ENCODE measurements around the gene SLC6A6. TPM values are rescaled to one million over a fixed set of nuclear protein-coding genes. Genes with fewer than 3 reads are reported as not detected.

The SLC6A6 gene
- total RNA-seq, 1 donor from 2014 or later: 24.2 TPM

GRCh38 chr3:14423197-14423743 lies 20.9 kb downstream of the SLC6A6 start:
- Histone ChIP-seq H3K4me3 (ENCODE audit: insufficient read depth, low read depth, low read length) (no peak overlapping the region), H4K20me1 (ENCODE audit: insufficient read depth, low read length) (peaks cover 53% of the 10 kb centered on the region), H3K27ac (ENCODE audit: low read depth, low read length) (no peak overlapping the region), H3K79me2 (ENCODE audit: insufficient read depth, low read length) (peaks cover 4% of the 10 kb centered on the region), H3K27me3 (ENCODE audit: insufficient read depth, low read length) (no peaks in the 10 kb centered on the region), H3K4me2 (ENCODE audit: low read length) (no peak overlapping the region), H3K36me3 (ENCODE audit: insufficient read depth, low read length) (no peaks in the 10 kb centered on the region), H2AFZ (ENCODE audit: low read depth, low read length) (no peak overlapping the region), H3K9ac (ENCODE audit: low read length) (no peak overlapping the region), H3K4me1 (ENCODE audit: insufficient read depth, low read length) (peaks cover 23% of the 10 kb centered on the region), H3K9me3 (ENCODE audit: insufficient read depth, low read depth, low read length) (no peaks in the 10 kb centered on the region)
- Mint-ChIP-seq H3K27ac (ENCODE audit: unreplicated experiment) (no peak overlapping the region), H3K36me3 (ENCODE audit: low read depth, unreplicated experiment) (peaks cover 4% of the 10 kb centered on the region), H3K4me3 (ENCODE audit: unreplicated experiment) (no peak overlapping the region), H3K9me3 (ENCODE audit: unreplicated experiment) (no peaks in the 10 kb centered on the region), H3K27me3 (ENCODE audit: low read depth, unreplicated experiment) (no peaks in the 10 kb centered on the region), H3K4me1 (ENCODE audit: low read depth, unreplicated experiment) (peaks cover 31% of the 10 kb centered on the region)
- no peak for FAIRE-seq
- TF ChIP-seq CTCF (IDR thresholded peaks at IDR 0.05; ENCODE audit: insufficient read depth, low read depth, low read length) (no peak), EZH2 (IDR thresholded peaks at IDR 0.05; ENCODE audit: insufficient read depth, low read length) (no peak)
- no peak for DNase-seq (ENCODE audit: low read depth)

- no peaks in the 10 kb centered on the region for H3K36me3 ChIP-seq (ENCODE audit: insufficient read depth, low read length)
- DNase-seq (ENCODE audit: low read depth) (no peak), FAIRE-seq (no peak)
- H3K4me3 Mint-ChIP-seq (ENCODE audit: unreplicated experiment): no peak overlapping the region
- H3K9me3 Mint-ChIP-seq (ENCODE audit: unreplicated experiment): no peaks in the 10 kb centered on the region
- H3K4me3 ChIP-seq (ENCODE audit: insufficient read depth, low read depth, low read length): no peak overlapping the region
- no peak overlapping the region for H2AFZ ChIP-seq (ENCODE audit: low read depth, low read length)
- H4K20me1 ChIP-seq (ENCODE audit: insufficient read depth, low read length): peaks cover 56% of the 10 kb centered on the region
- no peak overlapping the region for H3K9ac ChIP-seq (ENCODE audit: low read length)
- H3K27me3 Mint-ChIP-seq (ENCODE audit: low read depth, unreplicated experiment): no peaks in the 10 kb centered on the region
- peak overlapping the region; percentile 74 for H3K4me2 ChIP-seq (ENCODE audit: low read length)
- H3K27ac Mint-ChIP-seq (ENCODE audit: unreplicated experiment): peak overlapping the region; percentile 58
- H3K4me1 Mint-ChIP-seq (ENCODE audit: low read depth, unreplicated experiment): peaks cover 27% of the 10 kb centered on the region
- H3K9me3 ChIP-seq (ENCODE audit: insufficient read depth, low read depth, low read length): no peaks in the 10 kb centered on the region
- H3K27me3 ChIP-seq (ENCODE audit: insufficient read depth, low read length): no peaks in the 10 kb centered on the region
- H3K36me3 Mint-ChIP-seq (ENCODE audit: low read depth, unreplicated experiment): peaks cover 2% of the 10 kb centered on the region
- TF ChIP-seq EZH2 (IDR thresholded peaks at IDR 0.05; ENCODE audit: insufficient read depth, low read length) (no peak), CTCF (IDR thresholded peaks at IDR 0.05; ENCODE audit: insufficient read depth, low read depth, low read length) (no peak)
- peaks cover 23% of the 10 kb centered on the region for H3K4me1 ChIP-seq (ENCODE audit: insufficient read depth, low read length)
- no peak overlapping the region for H3K27ac ChIP-seq (ENCODE audit: low read depth, low read length)
- peaks cover 4% of the 10 kb centered on the region for H3K79me2 ChIP-seq (ENCODE audit: insufficient read depth, low read length)
These were observed 21.6 kb downstream of the SLC6A6 start for GRCh38 chr3:14423963-14424362.

Data from astrocyte (in vitro differentiated cells and primary cell).